Hepatic stellate cell (primary cell): ENCODE data around the gene REX1BD.
A peak's percentile ranks its signal among the peaks of the same experiment; 100 is the strongest.

ENCODE experiments used
- DNase-seq: peaks from one replicate; pipeline ENCODE4 v3.0.0; 2011; ENCODE audit warnings: low spot score

REX1BD gene

GRCh38 chr19:18603255-18603957, 14.8 kb downstream of the REX1BD start:
- DNase-seq, result peak; percentile 74

GRCh38 chr19:18603958-18604819, 15.6 kb downstream of the REX1BD start:
- DNase-seq, result no peak

GRCh38 chr19:18604820-18605159, 16.2 kb downstream of the REX1BD start:
- no peak for DNase-seq

GRCh38 chr19:18605196-18605545, 16.6 kb downstream of the REX1BD start:
- no peak for DNase-seq

- no peak for DNase-seq
Measured at GRCh38 chr19:18605546-18606280, 17.1 kb downstream of the REX1BD start.

- DNase-seq, result no peak
Measured at GRCh38 chr19:18606281-18607225, 18.0 kb downstream of the REX1BD start, which contains the start of gene CRLF1. Gene CRLF1, minus strand, starts transcription at chr19:18606799. Its CDS starts 143 bp downstream, at chr19:18606656.

GRCh38 chr19:18607226-18608101, 18.9 kb downstream of the REX1BD start:
- no peak for DNase-seq

GRCh38 chr19:18608102-18608804, 19.7 kb downstream of the REX1BD start:
- DNase-seq, result no peak

- DNase-seq, result no peak
Measured at GRCh38 chr19:18608805-18609716, 20.5 kb downstream of the REX1BD start.

- DNase-seq, result no peak
Measured at GRCh38 chr19:18609717-18610051, 21.1 kb downstream of the REX1BD start.

- DNase-seq, result no peak
Measured at GRCh38 chr19:18610245-18610555, 21.6 kb downstream of the REX1BD start.

GRCh38 chr19:18610556-18611326, 22.1 kb downstream of the REX1BD start:
- no peak for DNase-seq

- DNase-seq, result no peak
Measured at GRCh38 chr19:18611327-18612050, 22.9 kb downstream of the REX1BD start.

GRCh38 chr19:18612051-18612771, 23.6 kb downstream of the REX1BD start:
- DNase-seq, result no peak

GRCh38 chr19:18612772-18613588, 24.4 kb downstream of the REX1BD start, which contains the start of gene TMEM59L:
Gene TMEM59L, plus strand, starts transcription at chr19:18612870. Its CDS starts 89 bp downstream, at chr19:18612959.
- DNase-seq, result no peak
